PC-9 (cell line): ENCODE results near the gene GPRIN1.
A peak's percentile ranks its signal among the peaks of the same experiment; 100 is the strongest.

Experiments used
- CTCF ChIP-seq: fragments of 200-600 bp; sonication (generic); conservative IDR thresholded peaks from 2 replicates; pipeline ENCODE4 v1.6.1; 2017; ENCODE audit warnings: mixed run types, antibody characterized with exemption, mild to moderate bottlenecking, moderate library complexity
- EZH2 ChIP-seq: fragments of 200-600 bp; sonication (generic); IDR thresholded peaks from 2 replicates; pipeline ENCODE4 v1.8.0; 2017; ENCODE audit warnings: antibody characterized with exemption, low read depth

- TF ChIP-seq CTCF (peak; percentile 39; the same call in 1 of the 2 replicates), EZH2 (no peak)
Observed at GRCh38 chr5:176609724-176610434, at the start of gene GPRIN1.
